Stromal cell of bone marrow (primary cell): ENCODE data around the gene XRCC3.
"Not testable (repeated sequence)": the region's sequence is repeated elsewhere in the genome, so short reads cannot be mapped to it uniquely, and the experiment has no call there.

ENCODE experiments used
- DNase-seq: peaks from one replicate; pipeline ENCODE4 v3.0.0-alpha.2; 2012; ENCODE audit warnings: low read depth

XRCC3 gene

DNA sequence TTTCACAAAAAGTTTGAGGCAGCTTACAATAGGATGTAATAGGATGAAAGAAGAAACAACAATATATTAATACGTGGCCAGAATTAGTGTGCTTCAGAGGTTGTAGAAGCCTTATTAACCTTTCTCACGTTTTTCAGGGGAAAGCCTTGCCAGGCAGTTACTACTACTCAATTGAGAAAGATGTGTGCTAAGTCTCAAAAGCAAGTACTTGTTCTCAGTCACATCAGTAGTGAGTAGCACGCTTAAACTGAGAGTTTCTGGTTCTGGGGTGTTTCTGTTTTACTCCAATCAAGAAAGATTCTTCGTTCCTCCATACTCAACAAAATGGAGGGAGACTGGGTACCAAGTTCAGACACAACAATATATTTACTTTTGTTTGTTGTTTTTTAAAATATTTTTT is 47.6 kb downstream of the XRCC3 start:
- DNase-seq: no peak

- no peak for DNase-seq
Measured at GRCh38 chr14:103663506-103663905, 51.7 kb downstream of the XRCC3 start.

DNA sequence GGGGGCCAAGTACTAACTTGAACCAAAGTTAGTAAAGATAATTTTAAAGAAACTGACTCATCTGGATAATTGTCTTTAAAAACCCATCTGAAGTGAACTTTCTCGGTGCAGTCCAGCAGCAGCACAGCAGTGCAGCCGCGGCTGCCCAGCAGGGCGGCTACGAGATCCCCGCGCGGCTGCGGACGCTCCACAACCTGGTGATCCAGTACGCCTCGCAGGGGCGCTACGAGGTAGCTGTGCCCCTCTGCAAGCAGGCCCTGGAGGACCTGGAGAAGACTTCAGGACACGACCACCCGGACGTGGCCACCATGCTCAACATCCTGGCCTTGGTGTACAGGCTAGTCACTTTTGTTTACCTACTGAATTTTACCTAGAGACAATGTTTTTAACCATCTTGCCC is 52.7 kb downstream of the XRCC3 start:
- no peak for DNase-seq

DNA sequence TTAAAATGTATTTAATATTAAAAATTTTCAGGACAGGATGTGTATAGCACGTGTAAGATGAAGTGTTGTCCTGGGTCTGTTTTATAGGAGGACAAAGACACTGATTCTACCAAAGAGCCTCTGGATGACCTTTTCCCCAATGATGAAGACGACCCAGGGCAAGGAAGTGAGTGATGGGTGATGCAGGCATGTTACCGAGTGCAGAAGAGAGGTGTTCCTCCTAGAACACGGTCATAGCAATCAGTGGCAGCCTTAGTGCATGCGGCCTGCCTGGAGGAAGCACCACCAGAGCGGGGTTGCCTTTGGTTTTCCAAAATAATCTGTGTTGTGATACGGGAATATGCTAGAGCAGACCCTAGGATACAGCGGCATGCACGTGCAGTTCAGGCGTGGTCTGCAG is 53.2 kb downstream of the XRCC3 start:
- no peak for DNase-seq

- DNase-seq: no peak
Measured at GRCh38 chr14:103659631-103660030, 55.6 kb downstream of the XRCC3 start.

GRCh38 chr14:103657471-103657870 is 57.8 kb downstream of the XRCC3 start:
- DNase-seq: peak; percentile 83

DNA sequence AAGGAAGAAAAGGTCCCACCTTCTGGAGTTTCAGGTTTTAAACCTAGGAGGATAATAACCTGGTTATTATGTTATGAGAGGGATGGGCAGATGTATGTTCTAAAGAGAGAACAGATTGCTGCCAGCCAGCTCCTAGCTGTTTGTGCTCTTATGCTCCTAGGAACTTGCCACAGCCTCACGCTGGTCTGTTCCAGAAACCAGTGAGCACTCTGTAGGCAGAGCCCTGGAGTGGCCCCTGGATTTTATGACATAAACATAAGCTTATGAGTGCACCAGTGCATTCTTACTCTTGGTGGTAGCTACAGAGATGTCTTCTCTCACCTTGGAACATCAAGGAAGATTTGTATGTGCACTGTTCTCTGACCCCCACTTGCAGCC is 58.5 kb downstream of the XRCC3 start:
- no peak for DNase-seq

GRCh38 chr14:103656031-103656755 is 59.1 kb downstream of the XRCC3 start:
- no peak for DNase-seq

DNA sequence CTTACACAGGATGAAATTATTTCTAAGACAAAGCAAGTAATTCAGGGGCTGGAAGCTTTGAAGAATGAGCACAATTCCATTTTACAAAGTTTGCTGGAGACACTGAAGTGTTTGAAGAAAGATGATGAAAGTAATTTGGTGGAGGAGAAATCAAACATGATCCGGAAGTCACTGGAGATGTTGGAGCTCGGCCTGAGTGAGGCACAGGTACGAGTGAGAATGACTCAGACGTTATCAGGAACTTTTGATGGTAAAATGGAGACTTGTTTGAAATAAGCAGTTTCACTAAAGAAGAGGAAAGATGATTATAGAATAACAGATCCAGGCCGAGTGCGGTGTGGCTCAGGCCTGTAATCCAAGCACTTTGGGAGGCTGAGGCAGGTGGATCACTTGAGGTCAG is 60.6 kb downstream of the XRCC3 start:
- DNase-seq: no peak

DNA sequence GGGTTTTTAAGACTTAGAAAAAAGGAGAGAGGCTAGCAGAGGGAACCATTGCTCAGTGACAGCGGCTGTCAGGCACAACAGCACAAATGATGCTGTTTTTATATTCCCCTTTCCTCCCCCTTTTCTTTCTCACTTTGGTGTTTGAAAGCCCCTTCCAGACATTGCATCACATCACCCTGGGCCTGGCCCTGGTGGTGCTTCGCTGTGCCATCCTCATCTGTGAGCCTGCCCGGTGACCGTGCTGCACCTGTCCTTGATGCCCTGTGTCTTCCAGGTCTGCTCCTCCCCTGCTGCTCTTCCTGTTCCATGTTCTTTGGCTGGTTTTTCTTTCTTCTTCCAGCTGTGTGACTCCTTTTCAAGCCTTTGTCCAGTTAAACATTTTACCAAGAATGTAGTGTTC is 61.4 kb downstream of the XRCC3 start:
- DNase-seq: no peak

DNA sequence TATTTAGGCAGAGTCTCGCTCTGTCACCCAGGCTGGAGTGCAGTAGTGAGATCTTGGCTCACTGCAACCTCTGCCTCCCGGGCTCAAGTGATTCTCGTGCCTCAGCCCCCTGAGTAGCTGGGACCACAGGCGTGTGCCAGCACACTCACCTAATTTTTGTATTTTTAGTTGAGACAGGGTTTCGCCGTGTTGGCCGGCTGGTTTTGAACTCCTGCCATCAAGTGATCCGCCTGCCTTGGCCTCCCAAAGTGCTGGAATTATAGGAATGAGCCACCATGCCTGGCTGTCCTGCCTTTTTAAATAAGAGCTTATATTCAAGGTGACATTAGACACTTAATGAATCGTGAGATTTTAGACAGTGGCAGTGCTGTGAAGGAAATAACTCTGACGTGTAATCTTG is 61.9 kb downstream of the XRCC3 start:
- DNase-seq: not testable (repeated sequence)

- DNase-seq: no peak
Measured at GRCh38 chr14:103652806-103653205, 62.4 kb downstream of the XRCC3 start.

DNA sequence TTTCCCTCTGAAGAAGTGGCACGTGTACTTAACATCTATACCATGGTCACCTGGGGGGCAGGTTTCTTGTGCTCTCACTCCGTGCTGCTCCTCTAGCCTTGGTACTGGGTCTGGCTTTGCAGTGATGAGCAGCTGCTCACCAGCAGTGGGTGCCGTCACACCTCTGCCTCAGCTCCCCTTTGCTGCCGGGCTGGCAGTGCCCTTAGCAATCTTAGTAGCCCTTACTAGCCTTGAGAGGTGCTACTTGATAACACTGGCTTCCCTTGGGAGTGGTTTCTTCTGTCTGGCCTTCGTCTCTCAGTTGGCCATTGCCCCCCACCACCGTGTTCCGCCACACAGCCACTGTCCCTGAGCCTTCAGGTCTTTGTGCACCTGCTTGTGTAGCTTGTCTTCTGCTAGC is 63.7 kb downstream of the XRCC3 start:
- no peak for DNase-seq

DNA sequence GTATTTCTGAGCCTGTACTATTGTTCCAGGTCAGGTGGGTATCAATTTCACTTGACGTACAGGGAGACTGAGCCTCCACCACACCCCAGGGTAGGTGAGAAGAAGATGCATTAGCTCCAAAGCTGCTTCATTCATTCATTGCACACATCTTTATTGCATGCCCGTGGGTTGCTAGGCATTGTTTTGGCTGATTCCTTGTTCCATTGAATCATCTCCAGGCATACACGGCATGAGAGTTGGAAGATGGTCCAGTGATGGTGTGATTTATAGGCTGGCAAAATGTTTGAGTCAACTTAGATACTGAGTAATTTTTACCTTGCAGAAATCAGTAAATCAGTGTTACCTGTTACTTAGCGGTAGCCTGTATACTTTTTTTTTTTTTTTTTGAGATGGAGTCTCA is 65.0 kb downstream of the XRCC3 start:
- no peak for DNase-seq

- no peak for DNase-seq
Measured at GRCh38 chr14:103649001-103649400, 66.2 kb downstream of the XRCC3 start.
